Inflammatory macrophage treated with lipopolysaccharide for 4 hours (primary cell): ENCODE measurements around the gene MZB1.
"Not testable (repeated sequence)": the region's sequence is repeated elsewhere in the genome, so short reads cannot be mapped to it uniquely, and the experiment has no call there.

Source experiments
- DNase-seq: peaks from one replicate; pipeline ENCODE4 v3.0.0-alpha.2; 2020

The MZB1 gene

GRCh38 chr5:139371482-139372435 is 18.0 kb downstream of the MZB1 start:
- no peak for DNase-seq

- DNase-seq, result no peak
Observed at GRCh38 chr5:139369181-139369580, 20.5 kb downstream of the MZB1 start.

GRCh38 chr5:139368613-139369012 is 21.1 kb downstream of the MZB1 start:
- DNase-seq, result no peak

- DNase-seq, result no peak
Observed at GRCh38 chr5:139364466-139364865, 25.2 kb downstream of the MZB1 start.

GRCh38 chr5:139363937-139364336 is 25.8 kb downstream of the MZB1 start:
- no peak for DNase-seq

GRCh38 chr5:139361835-139362429 is 27.8 kb downstream of the MZB1 start:
- peak; percentile 26 for DNase-seq

- DNase-seq, result no peak
Observed at GRCh38 chr5:139360384-139360783, 29.3 kb downstream of the MZB1 start.

GRCh38 chr5:139358064-139358463 is 31.6 kb downstream of the MZB1 start:
- DNase-seq, result no peak

GRCh38 chr5:139355900-139356299 is 33.8 kb downstream of the MZB1 start:
- DNase-seq, result not testable (repeated sequence)

GRCh38 chr5:139354186-139354585 is 35.5 kb downstream of the MZB1 start:
- no peak for DNase-seq

GRCh38 chr5:139347863-139348262 is 41.9 kb downstream of the MZB1 start:
- DNase-seq, result not testable (repeated sequence)

- not testable (repeated sequence) for DNase-seq
Observed at GRCh38 chr5:139345442-139345841, 44.3 kb downstream of the MZB1 start.

- DNase-seq, result no peak
Observed at GRCh38 chr5:139344177-139344576, 45.5 kb downstream of the MZB1 start.

GRCh38 chr5:139343476-139343875 is 46.2 kb downstream of the MZB1 start:
- DNase-seq, result no peak

- DNase-seq, result no peak
Observed at GRCh38 chr5:139342423-139342723, 47.3 kb downstream of the MZB1 start.

- DNase-seq, result peak; percentile 95
Observed at GRCh38 chr5:139341689-139342422, 47.9 kb downstream of the MZB1 start, which contains the start of gene PAIP2. Gene PAIP2, plus strand, starts transcription at chr5:139341854. Its CDS starts 21,931 bp downstream, at chr5:139363785.

- no peak for DNase-seq
Observed at GRCh38 chr5:139341187-139341688, 48.5 kb downstream of the MZB1 start.

GRCh38 chr5:139340051-139340450 is 49.7 kb downstream of the MZB1 start:
- DNase-seq, result no peak
